ENCODE results near the gene FZR1.

FZR1 gene

DNA sequence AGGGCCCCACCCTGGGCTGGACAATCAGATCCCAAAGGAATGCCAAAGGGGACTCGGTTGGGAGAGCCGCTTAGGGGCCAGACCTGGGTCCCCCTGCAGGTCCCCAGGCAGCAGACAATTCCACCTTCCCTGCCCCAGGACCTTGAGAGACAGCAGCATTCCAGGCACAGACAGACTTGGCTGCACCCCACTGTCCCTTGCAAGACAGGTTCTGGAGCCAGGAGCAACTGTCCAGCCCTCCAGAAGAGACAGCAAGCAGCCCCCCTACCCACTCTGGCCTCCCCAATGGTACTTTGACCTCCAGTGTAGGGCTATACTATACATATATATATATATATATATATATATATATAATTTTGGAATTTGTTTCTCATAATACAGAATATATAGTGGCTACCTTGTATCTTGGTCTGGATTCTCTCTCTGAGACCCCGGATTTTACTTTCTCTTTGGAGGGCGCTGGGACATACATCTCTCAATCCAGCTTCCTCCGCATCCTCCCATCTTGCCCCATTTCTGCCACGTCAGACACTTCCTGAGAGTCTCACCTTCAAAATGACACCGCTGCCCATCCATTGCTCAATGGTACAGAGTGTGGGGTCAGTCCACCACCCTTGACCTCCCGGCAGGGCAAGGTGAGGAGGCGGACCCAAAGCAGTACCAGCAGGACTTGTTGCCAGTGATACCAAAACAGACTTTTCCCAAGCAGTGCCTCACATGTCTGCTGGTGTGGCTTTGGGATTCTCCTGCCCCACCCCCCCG is 38.5 kb upstream of the FZR1 start:
- Histone ChIP-seq H3K36me3 (ENCODE audit: control insufficient read depth in 4 of 4, insufficient read depth in 4 of 4, low read length in 3 of 4) (peaks cover 0 to 27% (median 8%) of the 10 kb centered on the region in 4 experiments), H3K27ac (ENCODE audit: insufficient read depth in 1 of 2, low read depth in 1 of 2, low read length in 2 of 2, poor library complexity in 1 of 2, severe bottlenecking in 2 of 2) (no peak overlapping the region), H3K9me3 (ENCODE audit: control extremely low read depth in 1 of 5, control insufficient read depth in 4 of 5, insufficient read depth in 2 of 5, low read depth in 1 of 5, low read length in 4 of 5) (peaks cover 0 to 10% (median 7%) of the 10 kb centered on the region in 5 experiments), H3K27me3 (replicated peaks in 2 of 5; ENCODE audit: control insufficient read depth in 4 of 5, insufficient read depth in 5 of 5, low read length in 4 of 5) (no peaks in the 10 kb centered on the region), H3K4me3 (ENCODE audit: control insufficient read depth in 1 of 7, extremely low read depth in 1 of 7, insufficient read depth in 4 of 7, low read depth in 2 of 7, low read length in 6 of 7) (no peak overlapping the region), H3K4me1 (ENCODE audit: control extremely low read depth in 1 of 4, control insufficient read depth in 4 of 4, insufficient read depth in 4 of 4, low read length in 3 of 4) (peaks cover 0 to 4% (median 2%) of the 10 kb centered on the region in 4 experiments)
- POLR2A ChIA-PET: no interaction called here
- CTCF ChIA-PET: interaction anchor here (1.3 kb wide), 2 partner anchors 144 to 159 kb away, joined by 3 to 4 read pairs; no protein-coding TSS in a partner anchor
- 76% methylated on average over 2 of the region's 10 CpGs for WGBS (ENCODE audit: insufficient coverage)
- peak in 1 of 3 donors; percentile 30 for DNase-seq

DNA sequence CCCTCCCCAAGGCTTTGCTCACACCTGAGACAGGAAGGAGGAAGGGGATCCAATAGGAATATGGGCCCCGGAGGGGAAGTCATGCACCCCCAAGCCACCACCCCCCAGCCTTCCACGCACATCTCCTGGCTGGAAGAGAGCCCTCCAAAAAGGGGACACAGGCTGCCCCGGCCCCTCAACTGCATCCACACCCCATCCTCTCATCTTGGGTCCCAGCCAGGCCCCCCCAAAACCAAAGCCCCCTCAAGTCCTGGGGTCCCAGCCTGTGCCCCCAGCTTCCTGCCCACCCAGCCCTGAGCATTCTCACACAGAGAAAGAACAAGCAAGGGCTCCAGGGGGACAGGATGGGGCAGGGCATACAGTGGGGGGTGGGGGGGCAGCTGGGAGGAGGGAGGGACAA is 37.9 kb upstream of the FZR1 start:
- 100% methylated on average over 1 of the region's 3 CpGs for WGBS (ENCODE audit: insufficient coverage)
- peaks cover 0 to 21% (median 4%) of the 10 kb centered on the region in 4 experiments for H3K36me3 ChIP-seq (ENCODE audit: control insufficient read depth in 4 of 4, insufficient read depth in 4 of 4, low read length in 3 of 4)

DNA sequence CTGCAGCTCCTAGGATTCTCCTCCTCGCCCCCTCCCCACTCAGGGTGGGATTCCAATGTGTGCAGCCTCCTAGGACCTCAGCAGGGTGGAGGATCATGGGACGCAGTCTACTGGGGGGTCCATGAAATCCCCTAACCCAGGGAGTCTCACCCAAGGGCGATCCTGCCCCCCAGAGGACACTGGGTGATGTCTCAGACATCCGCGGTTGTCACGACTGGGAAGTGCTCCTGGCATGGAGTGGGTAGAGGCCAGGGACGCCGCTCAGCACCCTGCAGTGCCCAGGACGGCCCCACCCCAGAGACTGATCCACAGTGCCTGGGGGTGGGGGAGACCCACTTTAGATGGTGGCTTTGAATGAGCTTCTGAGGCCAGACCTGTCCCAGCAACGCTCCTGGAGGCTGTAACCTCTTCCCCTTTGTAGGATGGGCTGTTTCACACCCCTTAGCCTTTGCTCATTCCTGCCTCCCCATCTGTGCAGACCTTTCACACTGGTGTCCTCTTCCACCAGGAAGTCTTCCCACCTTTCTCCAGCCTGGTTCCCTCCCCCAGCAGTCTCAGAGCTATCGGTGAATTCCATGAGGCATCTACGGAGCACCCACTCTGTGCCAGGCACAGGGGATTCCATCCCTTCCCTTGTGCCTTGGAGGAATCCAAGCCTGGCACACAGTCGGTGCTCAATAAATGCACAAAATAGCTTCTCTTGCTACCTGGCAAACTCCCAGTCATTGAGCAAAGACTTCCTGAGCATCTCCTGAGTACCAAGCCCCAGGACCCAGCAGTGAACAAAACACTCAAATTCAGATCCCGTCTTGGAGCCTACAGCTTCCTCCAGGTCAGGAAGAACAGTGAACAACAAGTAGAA is 36.2 kb upstream of the FZR1 start:
- no peaks in the 10 kb centered on the region for H3K27me3 ChIP-seq (replicated peaks in 2 of 5; ENCODE audit: control insufficient read depth in 4 of 5, insufficient read depth in 5 of 5, low read length in 4 of 5)

More for the DNA sequence above, 37.9 kb upstream of the FZR1 start:
- Histone ChIP-seq H3K9me3 (ENCODE audit: control extremely low read depth in 1 of 5, control insufficient read depth in 4 of 5, insufficient read depth in 2 of 5, low read depth in 1 of 5, low read length in 4 of 5) (peaks cover 0 to 10% (median 7%) of the 10 kb centered on the region in 5 experiments), H3K4me3 (ENCODE audit: control insufficient read depth in 1 of 7, extremely low read depth in 1 of 7, insufficient read depth in 4 of 7, low read depth in 2 of 7, low read length in 6 of 7) (no peak overlapping the region), H3K27me3 (replicated peaks in 2 of 5; ENCODE audit: control insufficient read depth in 4 of 5, insufficient read depth in 5 of 5, low read length in 4 of 5) (no peaks in the 10 kb centered on the region), H3K27ac (ENCODE audit: insufficient read depth in 1 of 2, low read depth in 1 of 2, low read length in 2 of 2, poor library complexity in 1 of 2, severe bottlenecking in 2 of 2) (no peak overlapping the region), H3K4me1 (ENCODE audit: control extremely low read depth in 1 of 4, control insufficient read depth in 4 of 4, insufficient read depth in 4 of 4, low read length in 3 of 4) (peaks cover 0 to 4% (median 2%) of the 10 kb centered on the region in 4 experiments)
- POLR2A ChIA-PET: no interaction called here
- CTCF ChIA-PET: interaction anchor here (1.3 kb wide), 1 partner anchor 160 kb away, joined by 3 read pairs; no protein-coding TSS in a partner anchor
- DNase-seq: no peak

DNA sequence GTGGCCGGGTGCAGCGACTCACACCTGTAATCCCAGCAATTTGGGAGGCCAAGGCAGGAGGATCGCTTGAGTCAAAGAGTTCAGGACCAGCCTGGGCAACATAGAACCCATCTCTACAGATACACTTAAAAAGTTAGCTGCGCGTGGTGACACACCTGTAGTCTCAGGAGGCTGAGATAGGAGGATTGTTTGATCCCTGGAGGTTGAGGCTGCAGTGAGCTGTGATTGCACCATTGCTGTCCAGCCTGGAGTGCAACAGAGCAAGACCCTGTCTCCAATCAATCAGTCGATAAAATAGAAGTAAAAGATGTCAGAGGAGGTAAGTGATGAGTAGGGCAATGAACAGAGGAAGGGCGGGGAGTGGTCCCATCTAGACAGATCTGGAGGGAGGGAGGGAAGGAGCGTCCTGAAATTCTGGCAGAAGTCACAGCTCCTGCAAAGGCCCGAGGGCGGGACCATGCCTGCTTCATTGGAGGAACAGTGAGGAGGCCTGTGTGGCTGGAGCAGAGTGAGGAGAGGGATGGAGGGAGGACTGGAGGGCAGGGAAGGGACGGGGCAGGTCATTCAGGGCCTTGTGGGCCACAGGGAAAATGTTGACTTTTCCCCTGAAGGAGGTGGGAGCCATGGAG is 35.5 kb upstream of the FZR1 start:
- Histone ChIP-seq H3K27me3 (replicated peaks in 2 of 5; ENCODE audit: control insufficient read depth in 4 of 5, insufficient read depth in 5 of 5, low read length in 4 of 5) (no peaks in the 10 kb centered on the region), H3K4me1 (ENCODE audit: control extremely low read depth in 1 of 4, control insufficient read depth in 4 of 4, insufficient read depth in 4 of 4, low read length in 3 of 4) (peaks cover 0 to 4% (median 3%) of the 10 kb centered on the region in 4 experiments), H3K4me3 (ENCODE audit: control insufficient read depth in 1 of 7, extremely low read depth in 1 of 7, insufficient read depth in 4 of 7, low read depth in 2 of 7, low read length in 6 of 7) (no peak overlapping the region), H3K27ac (ENCODE audit: insufficient read depth in 1 of 2, low read depth in 1 of 2, low read length in 2 of 2, poor library complexity in 1 of 2, severe bottlenecking in 2 of 2) (no peak overlapping the region), H3K36me3 (ENCODE audit: control insufficient read depth in 4 of 4, insufficient read depth in 4 of 4, low read length in 3 of 4) (peaks cover 4 to 35% (median 17%) of the 10 kb centered on the region in 4 experiments), H3K9me3 (ENCODE audit: control extremely low read depth in 1 of 5, control insufficient read depth in 4 of 5, insufficient read depth in 2 of 5, low read depth in 1 of 5, low read length in 4 of 5) (peaks cover 0 to 10% (median 7%) of the 10 kb centered on the region in 5 experiments)
- WGBS (ENCODE audit: insufficient coverage): 83% methylated on average over 8 of the region's 11 CpGs
- ChIA-PET CTCF (interaction anchor here (0.7 to 5.1 kb wide), 10 partner anchors 9 to 144 kb away, joined by 3 to 33 read pairs (median 4); partner anchors contain the start of gene SMIM44), POLR2A (no interaction called here)
- no peak for DNase-seq

More for the DNA sequence above, 36.2 kb upstream of the FZR1 start:
- Histone ChIP-seq H3K4me3 (ENCODE audit: control insufficient read depth in 1 of 7, extremely low read depth in 1 of 7, insufficient read depth in 4 of 7, low read depth in 2 of 7, low read length in 6 of 7) (no peak overlapping the region), H3K36me3 (ENCODE audit: control insufficient read depth in 4 of 4, insufficient read depth in 4 of 4, low read length in 3 of 4) (peaks cover 4 to 31% (median 10%) of the 10 kb centered on the region in 4 experiments), H3K9me3 (ENCODE audit: control extremely low read depth in 1 of 5, control insufficient read depth in 4 of 5, insufficient read depth in 2 of 5, low read depth in 1 of 5, low read length in 4 of 5) (peaks cover 0 to 10% (median 7%) of the 10 kb centered on the region in 5 experiments), H3K4me1 (ENCODE audit: control extremely low read depth in 1 of 4, control insufficient read depth in 4 of 4, insufficient read depth in 4 of 4, low read length in 3 of 4) (peaks cover 0 to 4% (median 3%) of the 10 kb centered on the region in 4 experiments), H3K27ac (ENCODE audit: insufficient read depth in 1 of 2, low read depth in 1 of 2, low read length in 2 of 2, poor library complexity in 1 of 2, severe bottlenecking in 2 of 2) (no peak overlapping the region)
- ChIA-PET CTCF (interaction anchor here (0.7 to 5.1 kb wide), 13 partner anchors 9 to 1052 kb away, joined by 3 to 33 read pairs (median 4); partner anchors contain the start of gene SMIM44), POLR2A (interaction anchor here (0.6 kb wide), 1 partner anchor 1631 kb away, joined by 5 read pairs; no protein-coding TSS in a partner anchor)
- DNase-seq: no peak
- 69% methylated on average over 12 of the region's 14 CpGs for WGBS (ENCODE audit: insufficient coverage)

DNA sequence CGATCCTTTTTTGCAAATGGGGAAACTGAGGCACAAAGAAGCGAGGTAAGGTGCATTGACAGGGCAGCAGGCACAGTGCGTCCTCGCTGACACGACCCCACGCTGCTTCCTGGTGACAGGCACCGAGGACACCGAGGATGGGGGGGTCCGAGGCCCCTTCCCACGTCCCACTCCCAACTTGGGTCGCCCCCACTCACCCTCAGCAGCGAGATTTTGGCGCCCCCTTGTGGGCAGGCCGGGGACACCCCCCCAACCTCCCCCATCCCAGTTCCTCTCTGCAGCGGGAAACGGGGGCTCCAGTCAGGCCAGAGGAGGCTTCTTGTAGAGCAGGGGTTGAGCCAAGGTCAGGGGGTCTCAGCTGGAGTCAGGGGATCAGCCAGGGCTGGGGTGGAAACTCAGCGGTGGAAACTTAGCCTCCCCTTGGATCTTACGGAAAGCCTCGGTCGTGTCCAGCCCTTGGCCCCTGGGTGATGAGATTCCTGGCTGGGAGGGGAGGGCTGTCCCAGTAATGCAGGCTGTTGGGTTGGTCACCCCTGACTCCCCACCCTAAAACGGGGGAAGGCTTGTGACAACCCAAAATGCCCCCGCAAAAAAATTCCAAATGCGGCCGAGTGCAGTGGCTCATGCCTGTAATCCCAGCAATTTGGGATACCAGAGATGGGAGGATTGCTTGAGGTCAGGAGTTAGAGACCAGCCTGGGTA is 34.0 kb upstream of the FZR1 start:
- CTCF ChIA-PET: interaction anchor here (0.8 to 5.1 kb wide), 19 partner anchors 8 to 177 kb away, joined by 3 to 33 read pairs (median 4); partner anchors contain the start of genes DOHH and SMIM44
- WGBS (ENCODE audit: insufficient coverage): 65% methylated on average over 8 of the region's 24 CpGs

DNA sequence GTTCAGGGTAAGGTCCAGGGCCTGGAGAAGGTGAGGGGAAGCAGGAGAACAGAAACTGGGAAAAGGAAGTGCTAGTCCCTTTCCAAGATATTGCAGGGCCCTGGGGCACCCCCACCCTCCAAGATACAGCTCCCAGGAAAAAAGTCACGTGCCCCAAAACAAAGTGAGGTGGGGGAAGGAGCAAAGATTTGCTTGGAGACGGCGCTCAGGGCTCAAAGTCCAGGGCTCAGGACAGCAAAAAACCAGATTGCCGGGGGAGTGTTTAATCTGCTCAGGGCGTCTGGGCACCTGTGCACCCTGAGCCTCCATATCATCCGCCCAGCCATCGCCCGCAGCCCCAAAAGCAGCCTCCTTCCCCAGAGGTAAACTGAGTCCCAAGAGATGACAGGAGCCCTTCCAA is 32.1 kb upstream of the FZR1 start:
- POLR2A ChIA-PET: no interaction called here
- 89% methylated on average over 5 of the region's 8 CpGs for WGBS (ENCODE audit: insufficient coverage)
- no peak overlapping the region for H3K27ac ChIP-seq (ENCODE audit: insufficient read depth in 1 of 2, low read depth in 1 of 2, low read length in 2 of 2, poor library complexity in 1 of 2, severe bottlenecking in 2 of 2)
- H3K4me1 ChIP-seq (ENCODE audit: control extremely low read depth in 1 of 4, control insufficient read depth in 4 of 4, insufficient read depth in 4 of 4, low read length in 3 of 4): peaks cover 0 to 23% (median 15%) of the 10 kb centered on the region in 4 experiments
- no peak overlapping the region for H3K4me3 ChIP-seq (ENCODE audit: control insufficient read depth in 1 of 7, extremely low read depth in 1 of 7, insufficient read depth in 4 of 7, low read depth in 2 of 7, low read length in 6 of 7)
- H3K36me3 ChIP-seq (ENCODE audit: control insufficient read depth in 4 of 4, insufficient read depth in 4 of 4, low read length in 3 of 4): peaks cover 4 to 27% (median 20%) of the 10 kb centered on the region in 4 experiments
- CTCF ChIA-PET: interaction anchor here (1.3 to 5.1 kb wide), 2 partner anchors 9 to 44 kb away, joined by 4 to 33 read pairs; partner anchors contain the start of gene SMIM44
- H3K27me3 ChIP-seq (replicated peaks in 2 of 5; ENCODE audit: control insufficient read depth in 4 of 5, insufficient read depth in 5 of 5, low read length in 4 of 5): no peaks in the 10 kb centered on the region
- no peaks in the 10 kb centered on the region for H3K9me3 ChIP-seq (ENCODE audit: control extremely low read depth in 1 of 5, control insufficient read depth in 4 of 5, insufficient read depth in 2 of 5, low read depth in 1 of 5, low read length in 4 of 5)
- no peak for DNase-seq

More for the DNA sequence above, 34.0 kb upstream of the FZR1 start:
- peak in 2 of 3 donors; percentile 41 to 52 for DNase-seq
- POLR2A ChIA-PET: interaction anchor here (0.6 kb wide), 1 partner anchor 1678 kb away, joined by 3 read pairs; no protein-coding TSS in a partner anchor
- H3K4me1 ChIP-seq (ENCODE audit: control extremely low read depth in 1 of 4, control insufficient read depth in 4 of 4, insufficient read depth in 4 of 4, low read length in 3 of 4): peaks cover 0 to 7% (median 3%) of the 10 kb centered on the region in 4 experiments
- H3K27ac ChIP-seq (ENCODE audit: insufficient read depth in 1 of 2, low read depth in 1 of 2, low read length in 2 of 2, poor library complexity in 1 of 2, severe bottlenecking in 2 of 2): no peak overlapping the region
- H3K4me3 ChIP-seq (ENCODE audit: control insufficient read depth in 1 of 7, extremely low read depth in 1 of 7, insufficient read depth in 4 of 7, low read depth in 2 of 7, low read length in 6 of 7): no peak overlapping the region
- H3K36me3 ChIP-seq (ENCODE audit: control insufficient read depth in 4 of 4, insufficient read depth in 4 of 4, low read length in 3 of 4): peaks cover 4 to 34% (median 22%) of the 10 kb centered on the region in 4 experiments
- H3K9me3 ChIP-seq (ENCODE audit: control extremely low read depth in 1 of 5, control insufficient read depth in 4 of 5, insufficient read depth in 2 of 5, low read depth in 1 of 5, low read length in 4 of 5): peaks cover 0 to 8% (median 7%) of the 10 kb centered on the region in 5 experiments
- no peaks in the 10 kb centered on the region for H3K27me3 ChIP-seq (replicated peaks in 2 of 5; ENCODE audit: control insufficient read depth in 4 of 5, insufficient read depth in 5 of 5, low read length in 4 of 5)
